Body of pancreas (tissue), 4 donors: ENCODE measurements around the gene ZMYM5.

Experiments
- POLR2A ChIP-seq, 3 donors: fragments of 450-650 bp; IDR thresholded peaks; one replicate each; pipeline ENCODE4 v1.6.1; 2016; ENCODE audit warnings: antibody characterized with exemption in 3 of 3, mild to moderate bottlenecking in 2 of 3
- TF ChIP-seq, protein P1 (sequence below), 7 experiments: fragments of 450-650 bp in 4 of 7; fragments of 200-600 bp in 3 of 7; sonication (generic) in 3 of 7; IDR thresholded peaks; one replicate each; pipeline ENCODE4 v1.5.1; 2016 to 2019; ENCODE audit warnings: antibody characterized with exemption in 7 of 7

DNA sequence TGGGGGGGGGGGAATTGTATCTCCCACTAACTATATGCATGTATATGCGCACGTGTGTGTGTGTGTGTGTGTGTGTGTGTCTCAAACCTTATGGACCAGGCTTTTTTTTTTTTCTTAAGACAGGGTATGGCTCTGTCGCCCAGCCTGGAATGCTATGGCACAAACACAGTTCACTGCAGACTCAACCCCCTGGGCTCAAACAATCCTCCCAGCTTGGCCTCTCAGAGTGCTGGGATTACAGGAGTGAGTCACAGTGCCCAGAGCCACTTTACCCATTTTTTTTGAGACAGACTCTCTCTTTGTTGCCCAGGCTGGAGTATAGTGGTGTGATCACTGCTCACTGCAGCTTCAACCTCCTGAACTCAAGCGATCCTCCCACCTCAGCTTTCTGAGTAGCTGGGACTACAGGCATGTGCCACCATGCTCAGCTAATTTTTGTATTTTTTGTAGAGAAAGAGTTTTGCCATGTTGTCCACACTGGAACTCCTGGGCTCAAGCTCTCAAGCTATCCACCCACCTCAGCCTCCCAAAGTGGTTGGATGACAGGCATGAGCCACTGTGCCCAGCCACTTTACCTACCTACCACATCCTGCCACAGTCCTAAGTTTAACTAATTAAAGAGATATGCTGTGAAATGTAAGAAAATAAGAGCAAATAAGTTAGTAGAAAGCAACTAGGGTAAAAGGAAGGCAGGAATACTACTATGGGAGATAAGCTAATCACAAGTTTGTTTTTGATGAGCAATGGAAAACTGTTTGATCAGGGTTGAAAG lies 2.4 kb downstream of the ZMYM5 start:
- TF ChIP-seq, protein P1, sequence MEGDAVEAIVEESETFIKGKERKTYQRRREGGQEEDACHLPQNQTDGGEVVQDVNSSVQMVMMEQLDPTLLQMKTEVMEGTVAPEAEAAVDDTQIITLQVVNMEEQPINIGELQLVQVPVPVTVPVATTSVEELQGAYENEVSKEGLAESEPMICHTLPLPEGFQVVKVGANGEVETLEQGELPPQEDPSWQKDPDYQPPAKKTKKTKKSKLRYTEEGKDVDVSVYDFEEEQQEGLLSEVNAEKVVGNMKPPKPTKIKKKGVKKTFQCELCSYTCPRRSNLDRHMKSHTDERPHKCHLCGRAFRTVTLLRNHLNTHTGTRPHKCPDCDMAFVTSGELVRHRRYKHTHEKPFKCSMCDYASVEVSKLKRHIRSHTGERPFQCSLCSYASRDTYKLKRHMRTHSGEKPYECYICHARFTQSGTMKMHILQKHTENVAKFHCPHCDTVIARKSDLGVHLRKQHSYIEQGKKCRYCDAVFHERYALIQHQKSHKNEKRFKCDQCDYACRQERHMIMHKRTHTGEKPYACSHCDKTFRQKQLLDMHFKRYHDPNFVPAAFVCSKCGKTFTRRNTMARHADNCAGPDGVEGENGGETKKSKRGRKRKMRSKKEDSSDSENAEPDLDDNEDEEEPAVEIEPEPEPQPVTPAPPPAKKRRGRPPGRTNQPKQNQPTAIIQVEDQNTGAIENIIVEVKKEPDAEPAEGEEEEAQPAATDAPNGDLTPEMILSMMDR (IDR thresholded peaks at IDR 0.05): no peak
- TF ChIP-seq POLR2A (IDR thresholded peaks at IDR 0.05): no peak
